ENCODE measurements around the gene SLK. TPM values are rescaled to one million over a fixed set of nuclear protein-coding genes. Genes with fewer than 3 reads are reported as not detected.

Gene SLK
- total and polyA plus RNA-seq, 2 donors (not counting 3 experiments of a cell fraction or from before 2014, with no cell fraction given): 4.5 to 36.0 TPM

- Histone ChIP-seq H3K79me2 (ENCODE audit: control insufficient read depth, insufficient read depth, low read length) (no peaks in the 10 kb centered on the region), H3K9me1 (replicated peaks; ENCODE audit: control insufficient read depth, extremely low read depth, insufficient read depth, low read length) (no peaks in the 10 kb centered on the region), H3K36me3 (ENCODE audit: control insufficient read depth in 2 of 2, extremely low read depth in 1 of 2, insufficient read depth in 2 of 2, low read length in 2 of 2) (no peaks in the 10 kb centered on the region), H3K4me1 (ENCODE audit: control insufficient read depth, extremely low read depth, insufficient read depth, low read length) (no peaks in the 10 kb centered on the region), H3K9ac (replicated peaks; ENCODE audit: extremely low read depth, insufficient read depth, low read length) (no peak overlapping the region), H4K20me1 (replicated peaks; ENCODE audit: control insufficient read depth, extremely low read depth, insufficient read depth, low read length) (no peaks in the 10 kb centered on the region), H3K4me3 (replicated peaks in 1 of 3; ENCODE audit: insufficient read depth in 1 of 3, low read depth in 1 of 3, low read length in 3 of 3) (no peak overlapping the region), H3K9me3 (replicated peaks; ENCODE audit: control insufficient read depth, insufficient read depth, low read length) (no peaks in the 10 kb centered on the region), H3K4me2 (ENCODE audit: insufficient read depth, low read length) (no peak overlapping the region), H3K27ac (ENCODE audit: insufficient read depth, low read depth, low read length) (no peak overlapping the region), H2AFZ (ENCODE audit: low read depth, low read length) (no peak overlapping the region), H3K27me3 (ENCODE audit: control insufficient read depth in 2 of 2, insufficient read depth in 2 of 2, low read length in 2 of 2) (peaks cover 0 to 1% of the 10 kb centered on the region in 2 experiments)
- ChIA-PET CTCF (no interaction called here), POLR2A (no interaction called here)
- TF ChIP-seq POLR2AphosphoS5 (IDR thresholded peaks at IDR 0.05; ENCODE audit: insufficient read depth, low read depth, low read length) (no peak), POLR2A (IDR thresholded peaks at IDR 0.05; ENCODE audit: low read depth, low read length) (no peak), GATA2 (IDR thresholded peaks at IDR 0.05; ENCODE audit: insufficient read depth, insufficient read length, low read depth, low read length) (no peak), CTCF (IDR thresholded peaks at IDR 0.05; ENCODE audit: extremely low read depth in 1 of 2, insufficient read depth in 1 of 2, low read depth in 1 of 2, low read length in 2 of 2) (no peak), FOS (IDR thresholded peaks at IDR 0.05; ENCODE audit: borderline replicate concordance, insufficient read depth, low read length) (no peak), MAX (IDR thresholded peaks at IDR 0.05; ENCODE audit: insufficient read depth, insufficient read length) (no peak), EZH2 (IDR thresholded peaks at IDR 0.05; ENCODE audit: borderline replicate concordance, low read depth, low read length, severe bottlenecking) (no peak), JUN (IDR thresholded peaks at IDR 0.05; ENCODE audit: borderline replicate concordance, insufficient read depth, insufficient read length, low read depth) (no peak), MYC (IDR thresholded peaks at IDR 0.05; ENCODE audit: low read depth, low read length) (no peak)
- intact Hi-C loops (cut with micrococcal nuclease) (no loop called here), dilution Hi-C loops (cut with MboI; ENCODE audit: extremely low pct_ligation_motif_present, low sequenced_read_pairs) (no loop called here)
- FAIRE-seq (no peak), DNase-seq (ENCODE audit: low read depth, low spot score) (no peak)
- no TSS peak for BruUV-seq (replicated peaks)
These were observed 15.0 kb upstream of the SLK start for GRCh38 chr10:103951942-103952341.

All from endothelial cell of umbilical vein (primary cell).